ENCODE data around the gene GORASP1.
A peak's percentile ranks its signal among the peaks of the same experiment; 100 is the strongest.

GORASP1 gene

GRCh38 chr3:39141171-39141995 is 34.0 kb upstream of the GORASP1 start:
- no peak for DNase-seq (ENCODE audit: low read depth)

- no peak for DNase-seq (ENCODE audit: low read depth)
Observed at GRCh38 chr3:39140341-39140971, 33.0 kb upstream of the GORASP1 start.

GRCh38 chr3:39139442-39139841 is 32.0 kb upstream of the GORASP1 start:
- DNase-seq (ENCODE audit: low read depth) = no peak

GRCh38 chr3:39138804-39139415 is 31.5 kb upstream of the GORASP1 start:
- no peak for DNase-seq (ENCODE audit: low read depth)

- DNase-seq (ENCODE audit: low read depth) = no peak
Observed at GRCh38 chr3:39137991-39138803, 30.8 kb upstream of the GORASP1 start.

- DNase-seq (ENCODE audit: low read depth) = no peak
Observed at GRCh38 chr3:39137435-39137936, 30.1 kb upstream of the GORASP1 start.

GRCh38 chr3:39136533-39137434 is 29.4 kb upstream of the GORASP1 start:
- no peak for DNase-seq (ENCODE audit: low read depth)

GRCh38 chr3:39135170-39135805 is 27.9 kb upstream of the GORASP1 start:
- DNase-seq (ENCODE audit: low read depth) = no peak

- no peak for DNase-seq (ENCODE audit: low read depth)
Observed at GRCh38 chr3:39134305-39134704, 26.9 kb upstream of the GORASP1 start.

GRCh38 chr3:39133822-39134221 is 26.4 kb upstream of the GORASP1 start:
- no peak for DNase-seq (ENCODE audit: low read depth)

GRCh38 chr3:39133093-39133490 is 25.7 kb upstream of the GORASP1 start:
- no peak for DNase-seq (ENCODE audit: low read depth)

- DNase-seq (ENCODE audit: low read depth) = no peak
Observed at GRCh38 chr3:39132096-39133092, 25.0 kb upstream of the GORASP1 start.

- DNase-seq (ENCODE audit: low read depth) = no peak
Observed at GRCh38 chr3:39130693-39131265, 23.4 kb upstream of the GORASP1 start.

GRCh38 chr3:39130026-39130425 is 22.6 kb upstream of the GORASP1 start:
- DNase-seq (ENCODE audit: low read depth) = no peak

GRCh38 chr3:39128951-39129350 is 21.5 kb upstream of the GORASP1 start:
- DNase-seq (ENCODE audit: low read depth) = no peak

GRCh38 chr3:39127908-39128304 is 20.5 kb upstream of the GORASP1 start:
- no peak for DNase-seq (ENCODE audit: low read depth)

GRCh38 chr3:39127269-39127907 is 20.0 kb upstream of the GORASP1 start:
- no peak for DNase-seq (ENCODE audit: low read depth)

GRCh38 chr3:39126532-39127071 is 19.2 kb upstream of the GORASP1 start:
- peak; percentile 25 for DNase-seq (ENCODE audit: low read depth)
